K562 (cell line): ENCODE measurements around the gene SPHK2. TPM values are rescaled to one million over a fixed set of nuclear protein-coding genes. Genes with fewer than 3 reads are reported as not detected.

Experiments used
- ATAC-seq: fragments of 200-7000 bp; cut with Tn5 transposase; 3 replicates; pipeline ENCODE4 v1.9.1; 2020; ENCODE audit warnings: moderate library complexity
- BruUV-seq: library from RNA; stranded (reverse); fragments of 400-500 nt; replicated peaks from 2 replicates; lab custom pipeline; 2021; lab: Mats Ljungman, UMichigan
- CTCF ChIA-PET: fragments of 300-600 bp; formaldehyde crosslinking; extraction: SDS; loops from one replicate; lab custom pipeline; 2021; ENCODE audit warnings: low intra/inter-chr PET ratio; lab: Yijun Ruan, JAX
- POLR2A ChIA-PET: fragments of 300-600, 350-650 bp; sonication (Branson Sonifier 250); formaldehyde crosslinking; extraction: SDS; loops from one replicate; lab custom pipeline; 2021; ENCODE audit warnings: antibody characterized with exemption, inconsistent platforms; lab: Yijun Ruan, JAX
- DNase-seq, 4 experiments: peaks; one replicate each; pipeline versions ENCODE4 v3.0.0 to v3.0.0-alpha.2; 2011 to 2018; ENCODE audit warnings: low spot score in 3 of 4, mixed read lengths in 3 of 4; ENCODE audit errors: extremely low read depth in 1 of 4
- FAIRE-seq: peaks from 2 replicates; lab custom pipeline; 2011; peaks lifted over from hg19 to GRCh38; lab: Jason Lieb, UNC
- H2AFZ ChIP-seq: 2 replicates; pipeline ENCODE4 v1.6.0; 2011; ENCODE audit warnings: low read depth, low read length, control low read depth, inconsistent platforms
- H3K27ac ChIP-seq: fragments of 200-600 bp; 3 replicates; pipeline ENCODE4 v1.8.0; 2011; ENCODE audit warnings: low read depth, mild to moderate bottlenecking, control low read depth, inconsistent platforms, low read length, moderate library complexity, mixed read lengths; ENCODE audit errors: extremely low read depth
- H3K27me3 ChIP-seq, 2 experiments: fragments of 300-600 bp in 1 of 2; 2 replicates in 1 of 2; 3 replicates in 1 of 2; pipeline versions ENCODE4 v1.6.0 to v1.8.0; 2011; ENCODE audit warnings: inconsistent platforms in 2 of 2, low read length in 2 of 2, mild to moderate bottlenecking in 1 of 2, mixed read lengths in 1 of 2, moderate library complexity in 1 of 2; ENCODE audit not compliant: control insufficient read depth in 2 of 2, insufficient read depth in 2 of 2
- H3K36me3 ChIP-seq: fragments of 300-600 bp; 3 replicates; pipeline ENCODE4 v1.8.0; 2011; ENCODE audit warnings: mild to moderate bottlenecking, low read length, inconsistent platforms; ENCODE audit not compliant: control insufficient read depth, insufficient read depth
- H3K4me1 ChIP-seq, 2 experiments: fragments of 200-600 bp in 1 of 2; replicated peaks in 1 of 2; 2 replicates in 1 of 2; 3 replicates in 1 of 2; pipeline versions ENCODE4 v1.5.1 to v1.8.0; 2011; ENCODE audit warnings: inconsistent platforms in 2 of 2, low read length in 2 of 2, mild to moderate bottlenecking in 1 of 2, mixed read lengths in 1 of 2, moderate library complexity in 1 of 2; ENCODE audit not compliant: control insufficient read depth in 2 of 2, insufficient read depth in 2 of 2
- H3K4me2 ChIP-seq: 2 replicates; pipeline ENCODE4 v1.6.1; 2011; ENCODE audit warnings: low read length, control low read depth, inconsistent platforms, mixed read lengths; ENCODE audit not compliant: insufficient read depth
- H3K4me3 ChIP-seq: fragments of 200-600 bp; sonication (generic), shearing (Covaris generic); 2 replicates; pipeline ENCODE4 v1.5.1; 2016; ENCODE audit warnings: control low read depth, inconsistent platforms
- H3K79me2 ChIP-seq: fragments of 200-600 bp; 3 replicates; pipeline ENCODE4 v1.8.0; 2011; ENCODE audit warnings: low read length, inconsistent platforms; ENCODE audit not compliant: control insufficient read depth, insufficient read depth
- H3K9ac ChIP-seq, 2 experiments: 2 replicates each; pipeline versions ENCODE4 v1.6.0 to v1.6.1; 2011; ENCODE audit warnings: low read depth in 2 of 2, low read length in 2 of 2, control low read depth in 1 of 2, inconsistent platforms in 1 of 2, mild to moderate bottlenecking in 1 of 2, mixed read lengths in 1 of 2; ENCODE audit not compliant: insufficient read depth in 1 of 2
- H3K9me1 ChIP-seq: one replicate; pipeline ENCODE4 v1.6.0; 2011; ENCODE audit warnings: inconsistent platforms, mild to moderate bottlenecking, low read length, moderate library complexity; ENCODE audit not compliant: control insufficient read depth, insufficient read depth
- H3K9me3 ChIP-seq: replicated peaks from 2 replicates; pipeline ENCODE4 v1.5.1; 2011; ENCODE audit warnings: low read depth, low read length, inconsistent platforms; ENCODE audit not compliant: control insufficient read depth, insufficient read depth
- H4K20me1 ChIP-seq: replicated peaks from 2 replicates; pipeline ENCODE4 v1.6.1; 2011; ENCODE audit warnings: low read length, inconsistent platforms, mixed read lengths; ENCODE audit not compliant: control insufficient read depth, insufficient read depth
- CBFB ChIP-seq: sonication (generic); formaldehyde crosslinking; IDR thresholded peaks from 2 replicates; pipeline ENCODE4 v1.4.0; 2020; ENCODE audit warnings: mild to moderate bottlenecking, missing genetic modification reagents
- E2F3 ChIP-seq: fragments of 250-450 bp; sonication (Bioruptor Pico); IDR thresholded peaks from 2 replicates; pipeline ENCODE4 v1.4.0; 2020; ENCODE audit warnings: mild to moderate bottlenecking
- E2F4 ChIP-seq: sonication (generic); formaldehyde crosslinking; IDR thresholded peaks from 2 replicates; pipeline ENCODE4 v1.8.0; 2022; ENCODE audit warnings: mild to moderate bottlenecking, low read depth, missing genetic modification reagents
- GTF2F1 ChIP-seq: IDR thresholded peaks from 2 replicates; pipeline ENCODE4 v1.6.1; 2011; ENCODE audit warnings: low read depth, low read length, improper control_type of control experiment
- KAT7 ChIP-seq: sonication (generic); formaldehyde crosslinking; IDR thresholded peaks from 2 replicates; pipeline ENCODE4 v1.8.0; 2022; ENCODE audit warnings: missing genetic modification reagents, mild to moderate bottlenecking, borderline replicate concordance
- LCOR ChIP-seq: sonication (generic); formaldehyde crosslinking; IDR thresholded peaks from 2 replicates; pipeline ENCODE4 v1.8.0; 2022; ENCODE audit warnings: mild to moderate bottlenecking, missing genetic modification reagents
- NBN ChIP-seq: fragments of 450-650 bp; IDR thresholded peaks from 2 replicates; pipeline ENCODE4 v1.6.1; 2016; ENCODE audit warnings: low read depth, mild to moderate bottlenecking
- NEUROD1 ChIP-seq: fragments of 150-350 bp; IDR thresholded peaks from 2 replicates; pipeline ENCODE4 v1.6.1; 2014; ENCODE audit warnings: borderline replicate concordance, low read length, low read depth; ENCODE audit not compliant: partially characterized antibody
- NFRKB ChIP-seq: fragments of 450-650 bp; IDR thresholded peaks from 2 replicates; pipeline ENCODE4 v1.6.1; 2016; ENCODE audit warnings: low read depth
- PRMT5 ChIP-seq: sonication (generic); formaldehyde crosslinking; IDR thresholded peaks from 2 replicates; pipeline ENCODE4 v1.5.0; 2020; ENCODE audit warnings: missing genetic modification reagents
- PTTG1 ChIP-seq: fragments of 450-650 bp; IDR thresholded peaks from 2 replicates; pipeline ENCODE4 v1.6.1; 2016; ENCODE audit warnings: low read depth, mild to moderate bottlenecking, missing genetic modification characterization, missing compliant biosample characterization
- RBBP5 ChIP-seq: fragments of 200-600 bp; sonication (generic); IDR thresholded peaks from 2 replicates; pipeline ENCODE4 v1.6.1; 2012; ENCODE audit warnings: borderline replicate concordance, mild to moderate bottlenecking, low read length, control low read depth, inconsistent platforms; ENCODE audit not compliant: insufficient read depth, poor library complexity, severe bottlenecking
- SLC30A9 ChIP-seq: fragments of 250-450 bp; sonication (Bioruptor Pico); IDR thresholded peaks from 2 replicates; pipeline ENCODE4 v1.8.0; 2022; ENCODE audit warnings: mild to moderate bottlenecking, moderate library complexity
- STAT5B ChIP-seq: fragments of 250-450 bp; sonication (Bioruptor Pico); IDR thresholded peaks from 2 replicates; pipeline ENCODE4 v1.8.0; 2021; ENCODE audit warnings: mild to moderate bottlenecking, inconsistent platforms
- TAF1 ChIP-seq: IDR thresholded peaks from 2 replicates; pipeline ENCODE4 v1.6.1; 2011; ENCODE audit warnings: mild to moderate bottlenecking, low read length, moderate library complexity; ENCODE audit not compliant: insufficient read depth, control insufficient read depth, severe bottlenecking; ENCODE audit errors: extremely low read depth
- ZNF384 ChIP-seq: IDR thresholded peaks from 2 replicates; pipeline ENCODE4 v1.6.1; 2012; ENCODE audit warnings: low read depth, low read length, improper control_type of control experiment
- ZNF707 ChIP-seq: fragments of 250-450 bp; sonication (Bioruptor Pico); conservative IDR thresholded peaks from 2 replicates; pipeline ENCODE4 v1.8.0; 2022; ENCODE audit warnings: inconsistent platforms, mild to moderate bottlenecking, moderate library complexity
- WGBS: fragments of 100-300 bp; shearing (Covaris generic); methylation state at CpG from one replicate; pipeline ENCODE4 v1.1.6; 2016; ENCODE audit warnings: low coverage, mixed read lengths; ENCODE audit not compliant: insufficient coverage; ENCODE audit errors: missing lambda C conversion rate; 5-methylcytosine and 5-hydroxymethylcytosine counted together
- in situ Hi-C: fragments of 300-500 bp; cut with MboI; formaldehyde crosslinking; loops from 4 replicates; pipeline ENCODE4 v1.15.0; 2018; ENCODE audit warnings: inconsistent platforms, mixed read lengths
- intact Hi-C: fragments of 100-400 bp; cut with micrococcal nuclease; formaldehyde crosslinking; loops from 2 replicates; pipeline ENCODE4 v1.14.2; 2022
- polyA plus RNA-seq, 8 experiments: library from polyadenylated mRNA; depleted of rRNA in 4 of 8; stranded (reverse) in 5 of 8; unstranded in 3 of 8; fragments of >200 nt; fragmentation: Nextera tagmentation in 2 of 8; fragmentation: Illumina TruSeq in 1 of 8; extraction: Ambion mirVana in 2 of 8; extraction: Trizol in 1 of 8; gene quantifications; 2 replicates each; pipeline versions ENCODE4 v1.2.1 to v1.2.3, GENCODE V29; 2011 to 2014; ENCODE audit warnings: inconsistent platforms in 1 of 8, missing spikeins in 1 of 8
- total RNA-seq, 7 experiments: library from RNA; depleted of rRNA in 6 of 7; stranded (reverse); fragments of >200 nt in 6 of 7; fragmentation: Illumina TruSeq in 2 of 7; extraction: Trizol in 2 of 7; gene quantifications; 2 replicates each; pipeline versions ENCODE4 v1.2.1 to v1.2.3, GENCODE V29; 2011 to 2021; ENCODE audit warnings: low replicate concordance in 1 of 7

SPHK2 gene
- total and polyA plus RNA-seq, 9 of the 15 experiments (the other 6 are each of a cell fraction or from before 2014, with no cell fraction given) = 0.10 to 15.2 (median 2.9) TPM

GRCh38 chr19:48673436-48674100 is 54.3 kb downstream of the SPHK2 start:
- Histone ChIP-seq H2AFZ (no peak overlapping the region), H3K79me2 (no peaks in the 10 kb centered on the region), H3K27me3 (no peaks in the 10 kb centered on the region), H3K9me1 (no peaks in the 10 kb centered on the region), H4K20me1 (no peaks in the 10 kb centered on the region), H3K9me3 (no peaks in the 10 kb centered on the region), H3K9ac (peak overlapping the region in 1 of 2 experiments; percentile 60; a peak in 1 of 4 replicates), H3K4me1 (peaks cover 11 to 54% of the 10 kb centered on the region in 2 experiments; a peak in 4 of 5 replicates), H3K4me2 (no peak overlapping the region), H3K4me3 (no peak overlapping the region), H3K36me3 (no peaks in the 10 kb centered on the region), H3K27ac (no peak overlapping the region)
- DNase-seq (no peak), ATAC-seq (no peak), FAIRE-seq (no peak)
- 47% methylated on average over 22 of the region's 25 CpGs for WGBS
- TF ChIP-seq E2F3 (CRISPR knock-in tag) = no peak
- TF ChIP-seq ZNF384 = no peak
- no peak for TF ChIP-seq PRMT5 (CRISPR knock-in tag)
- TF ChIP-seq SLC30A9 (CRISPR knock-in tag) = no peak
- TF ChIP-seq TAF1 = no peak
- TF ChIP-seq NEUROD1 = no peak
- no peak for TF ChIP-seq NFRKB
- no peak for TF ChIP-seq PTTG1 (tag)
- TF ChIP-seq RBBP5 = no peak
- no peak for TF ChIP-seq GTF2F1
- no peak for TF ChIP-seq E2F4 (CRISPR knock-in tag)
- no peak for TF ChIP-seq ZNF707 (CRISPR knock-in tag)
- TF ChIP-seq KAT7 (CRISPR knock-in tag) = no peak
- TF ChIP-seq NBN = no peak
- no peak for TF ChIP-seq STAT5B (CRISPR knock-in tag)
- TF ChIP-seq LCOR (CRISPR knock-in tag) = no peak
- no peak for TF ChIP-seq CBFB
- no TSS peak for BruUV-seq
- intact Hi-C loops = loop anchor here (2.0 kb wide), 1 partner anchor 41 kb away; no protein-coding TSS in a partner anchor
- in situ Hi-C loops = no loop called here
- ChIA-PET POLR2A (interaction anchor here (0.6 kb wide), 1 partner anchor 1126 kb away, joined by 4 read pairs; no protein-coding TSS in a partner anchor), CTCF (no interaction called here)
